ENCODE results near the gene SLC35E4.
A peak's percentile ranks its signal among the peaks of the same experiment; 100 is the strongest.
"Not testable (repeated sequence)": the region's sequence is repeated elsewhere in the genome, so short reads cannot be mapped to it uniquely, and the experiment has no call there.

Gene SLC35E4, protein sequence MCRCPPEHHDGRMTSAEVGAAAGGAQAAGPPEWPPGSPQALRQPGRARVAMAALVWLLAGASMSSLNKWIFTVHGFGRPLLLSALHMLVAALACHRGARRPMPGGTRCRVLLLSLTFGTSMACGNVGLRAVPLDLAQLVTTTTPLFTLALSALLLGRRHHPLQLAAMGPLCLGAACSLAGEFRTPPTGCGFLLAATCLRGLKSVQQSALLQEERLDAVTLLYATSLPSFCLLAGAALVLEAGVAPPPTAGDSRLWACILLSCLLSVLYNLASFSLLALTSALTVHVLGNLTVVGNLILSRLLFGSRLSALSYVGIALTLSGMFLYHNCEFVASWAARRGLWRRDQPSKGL
- total RNA-seq = 6.7 to 6.9 reads per million in 2 donors

DNA sequence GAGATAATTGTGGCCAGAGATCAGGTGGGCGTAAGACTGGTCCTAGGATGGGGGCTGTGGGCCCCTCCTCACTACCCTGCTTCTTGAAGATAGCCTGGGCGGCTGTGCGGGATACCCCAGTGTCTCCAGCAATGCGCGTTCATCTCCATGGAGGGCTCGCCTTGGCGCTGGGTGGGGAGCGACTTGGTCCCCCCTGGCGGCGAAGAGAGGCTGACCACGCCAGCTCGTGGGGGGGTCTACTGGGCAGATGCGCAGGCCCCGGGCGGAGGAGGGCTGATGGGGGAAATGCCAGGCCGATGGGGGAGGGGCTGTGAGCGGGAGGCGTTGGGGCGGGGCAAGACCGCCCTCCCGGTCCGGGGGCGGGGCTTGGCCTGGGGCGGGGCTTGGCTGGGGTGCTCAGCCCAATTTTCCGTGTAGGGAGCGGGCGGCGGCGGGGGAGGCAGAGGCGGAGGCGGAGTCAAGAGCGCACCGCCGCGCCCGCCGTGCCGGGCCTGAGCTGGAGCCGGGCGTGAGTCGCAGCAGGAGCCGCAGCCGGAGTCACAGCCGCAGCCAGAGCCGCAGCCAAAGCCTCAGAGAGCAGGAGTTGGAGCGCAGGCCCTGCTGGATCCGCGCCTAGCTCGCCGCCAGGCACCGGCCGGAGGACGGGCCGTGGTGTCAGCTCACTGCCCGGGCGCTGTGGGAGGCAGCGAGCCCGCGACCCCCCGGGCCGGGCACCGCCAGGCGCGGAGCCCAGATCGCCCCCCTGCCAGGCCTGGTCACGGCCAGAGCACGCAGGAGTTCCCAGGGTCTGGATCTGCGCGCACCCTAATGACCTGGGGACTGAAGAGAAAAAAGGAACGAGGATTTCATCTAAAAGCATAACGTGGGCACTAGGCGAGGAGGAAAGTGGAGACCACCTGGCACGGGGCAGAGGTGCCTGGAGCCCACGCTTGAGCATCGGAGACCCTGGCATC lies at the start of gene SLC35E4:
SLC35E4 (plus strand) TSS at position 509 of the 953 bp plus-strand sequence. CDS start 670 bp downstream, outside the sequence.
- DNase-seq = peak; percentile 90 to 97 (median 92)

DNA sequence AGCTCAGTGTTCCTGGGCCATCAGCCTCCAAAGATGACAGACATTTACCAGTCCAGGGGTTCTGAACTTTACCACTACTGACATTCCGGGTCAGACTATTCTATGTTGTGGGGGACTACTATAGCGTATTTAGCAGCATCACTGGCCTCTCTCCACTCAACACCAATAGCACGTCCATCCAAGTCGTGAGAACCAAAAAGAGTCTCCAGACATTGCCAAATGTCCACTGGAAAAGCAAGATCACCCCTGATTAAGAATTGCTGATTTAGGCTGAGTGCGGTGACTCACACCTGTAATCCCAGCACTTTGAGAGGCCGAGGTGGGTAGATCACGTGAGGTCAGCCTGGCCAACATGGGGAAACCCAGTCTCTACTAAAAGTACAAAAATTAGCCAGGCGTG lies 49.2 kb upstream of the SLC35E4 start:
- DNase-seq = no peak

DNA sequence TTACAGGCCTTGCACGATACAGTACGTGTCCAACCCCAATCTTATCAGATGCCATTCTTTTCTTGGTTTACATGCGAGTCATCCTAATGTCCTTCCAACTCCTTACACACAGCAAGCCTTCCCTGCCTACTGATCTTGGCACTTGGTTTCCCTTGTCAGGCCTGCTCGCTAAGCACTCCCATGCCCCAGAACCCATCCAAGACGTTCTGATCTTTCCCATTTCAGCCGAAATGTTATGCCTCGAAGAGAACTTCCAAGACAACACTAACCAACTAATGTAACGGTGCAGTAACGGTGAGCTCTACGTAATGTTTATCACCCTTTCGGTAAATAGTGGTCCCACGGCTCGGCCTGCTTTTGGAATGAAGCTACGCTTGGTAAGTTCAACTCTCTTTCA lies 44.4 kb upstream of the SLC35E4 start:
- DNase-seq = no peak

DNA sequence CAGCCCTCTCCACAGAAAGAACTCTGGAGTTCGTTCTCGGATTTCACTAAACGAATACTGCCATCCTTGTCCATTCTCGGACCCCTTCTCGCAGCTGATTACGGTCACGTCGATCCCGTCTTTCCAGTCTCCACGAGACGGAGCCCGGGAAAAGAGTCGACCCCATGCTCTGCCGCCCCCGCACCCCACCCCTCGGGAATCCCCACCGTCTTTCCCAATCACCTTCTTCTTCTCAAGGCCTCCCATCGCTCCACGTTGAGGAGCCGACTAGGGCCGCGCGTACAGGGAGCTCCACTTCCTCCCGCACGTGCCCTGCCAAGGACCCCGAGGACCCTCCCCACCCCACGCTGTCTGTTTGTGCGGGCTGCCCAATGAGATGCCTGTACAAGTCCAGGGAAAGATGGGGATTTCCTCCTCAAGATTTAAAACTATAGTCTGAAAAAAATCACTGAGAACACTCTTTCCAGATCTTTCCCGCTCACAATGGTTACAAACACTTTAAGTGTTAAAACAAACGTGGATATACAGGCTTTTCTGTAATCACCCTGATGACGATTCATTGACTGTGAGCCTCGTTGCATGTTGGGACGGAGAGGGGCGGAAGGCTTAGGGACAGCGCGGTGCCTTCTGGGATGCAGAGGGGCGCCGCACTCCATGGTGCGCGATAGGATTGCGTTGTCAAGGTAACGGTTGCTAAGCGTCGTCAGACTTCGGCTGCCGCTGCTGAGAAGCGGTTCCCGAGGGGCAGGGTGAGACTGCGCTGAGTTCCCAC lies 43.8 kb upstream of the SLC35E4 start, which contains the start of gene PES1:
PES1 (minus strand) TSS at position 323 of the 772 bp plus-strand sequence; CDS start at position 246, 77 bp downstream.
- peak; percentile 80 to 99 (median 93) for DNase-seq

DNA sequence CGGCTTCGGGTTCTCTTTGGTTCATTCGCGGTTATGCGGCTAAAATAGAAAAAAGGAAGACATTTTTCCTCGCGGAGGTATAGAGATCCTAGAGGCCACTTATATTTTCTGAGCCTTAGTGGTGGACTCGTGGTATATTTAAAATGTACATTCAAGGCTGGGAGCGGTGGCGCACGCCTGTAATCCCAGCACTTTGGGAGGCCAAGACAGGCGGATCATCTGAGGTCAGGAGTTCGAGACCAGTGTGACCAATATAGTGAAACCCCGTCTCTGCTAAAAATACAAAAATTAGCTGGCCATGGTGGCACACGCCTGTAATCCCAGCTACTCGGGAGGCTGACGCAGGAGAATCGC lies 43.2 kb upstream of the SLC35E4 start:
- DNase-seq = not testable (repeated sequence)

DNA sequence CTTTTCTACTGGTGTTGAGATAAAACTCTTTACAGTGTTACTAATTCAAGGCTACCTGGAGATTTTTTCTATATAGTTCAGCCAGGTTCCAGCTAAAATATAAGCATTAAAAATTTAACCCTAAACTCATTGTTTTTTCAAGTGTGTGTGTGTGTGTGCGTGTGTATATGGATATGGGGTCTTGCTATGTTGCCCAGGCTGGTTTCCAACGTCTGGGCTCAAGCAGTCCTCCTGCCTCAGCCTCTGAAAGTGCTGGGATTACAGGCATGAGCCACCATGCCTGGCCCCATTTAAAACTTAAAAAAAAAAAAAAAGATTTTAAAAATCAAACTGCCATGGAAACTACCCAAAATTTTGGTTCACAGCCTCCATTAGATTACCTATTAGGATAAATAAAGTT lies 39.4 kb upstream of the SLC35E4 start:
- DNase-seq = no peak

DNA sequence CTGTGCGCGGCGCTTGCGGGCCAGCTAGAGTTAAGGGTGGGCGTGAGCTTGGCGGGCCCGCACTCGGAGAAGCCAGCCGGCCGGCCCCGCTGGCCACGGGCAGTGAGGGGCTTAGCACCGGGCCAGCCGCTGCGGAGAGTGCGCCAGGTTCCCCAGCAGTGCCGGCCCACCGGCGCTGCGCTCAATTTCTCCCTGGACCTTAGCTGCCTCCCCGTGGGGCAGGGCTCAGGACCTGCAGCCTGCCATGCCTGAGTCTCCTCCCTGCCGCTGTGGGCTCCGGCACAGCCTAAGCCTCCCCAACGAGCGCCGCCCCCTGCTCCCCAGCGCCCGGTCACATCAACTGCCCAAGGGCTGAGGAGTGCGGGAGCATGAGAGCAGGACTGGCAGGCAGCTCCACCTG lies 38.7 kb upstream of the SLC35E4 start:
- DNase-seq = no peak

DNA sequence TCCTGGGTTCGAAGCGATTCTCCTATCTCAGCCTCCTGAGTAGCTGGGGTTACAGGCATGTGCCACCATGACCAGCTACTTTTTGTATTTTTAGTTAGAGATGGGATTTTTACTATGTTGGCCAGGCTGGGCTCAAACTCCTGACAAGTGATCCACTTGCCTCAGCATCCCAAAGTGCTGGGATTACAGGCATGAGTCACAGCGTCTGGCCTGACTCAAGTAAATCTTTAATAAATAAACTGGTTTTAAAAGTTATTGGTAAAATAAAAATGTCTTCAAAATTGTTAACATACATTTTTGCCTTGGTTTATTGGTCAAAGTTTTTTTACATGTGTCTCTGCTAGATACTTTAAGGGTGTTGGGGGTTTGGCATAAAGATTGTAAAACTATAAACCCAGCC lies 36.6 kb upstream of the SLC35E4 start:
- no peak for DNase-seq

DNA sequence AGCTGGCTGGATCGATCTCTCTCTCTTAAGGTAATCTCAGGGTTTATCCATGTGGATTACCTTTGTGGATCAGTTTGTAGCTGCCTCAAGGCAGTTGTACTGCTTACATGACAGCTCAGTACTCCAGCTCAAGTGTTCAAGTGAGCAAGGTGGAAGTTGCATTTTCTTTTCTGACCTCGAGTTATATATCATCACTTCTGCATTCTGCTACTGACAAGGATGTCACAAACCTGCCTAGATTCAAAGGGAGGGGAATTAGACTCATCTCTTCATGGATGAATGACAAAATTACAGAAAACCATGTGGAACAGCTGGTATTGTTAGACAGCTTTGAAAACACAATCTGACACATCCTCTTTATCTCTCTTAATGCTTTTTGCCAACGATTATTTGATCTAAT lies 34.7 kb upstream of the SLC35E4 start:
- DNase-seq = no peak

DNA sequence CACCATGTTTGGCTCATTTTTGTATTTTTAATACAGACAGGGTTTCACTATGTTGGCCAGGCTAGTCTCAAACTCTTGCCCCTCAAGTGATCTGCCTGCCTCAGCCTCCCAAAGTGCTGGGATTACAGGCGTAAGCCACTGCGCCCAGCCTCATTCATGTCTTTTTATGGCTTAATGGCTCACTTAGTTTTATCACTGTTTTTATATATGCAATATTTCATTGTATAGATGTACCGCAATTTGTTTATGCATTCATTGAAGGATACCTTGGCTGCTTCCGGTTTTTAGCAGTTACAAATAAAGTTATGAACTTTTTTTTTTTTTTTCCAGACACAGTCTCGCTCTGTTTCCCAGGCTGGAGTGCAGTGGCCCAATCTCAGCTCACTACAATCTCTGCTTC lies 34.1 kb upstream of the SLC35E4 start:
- DNase-seq = no peak

DNA sequence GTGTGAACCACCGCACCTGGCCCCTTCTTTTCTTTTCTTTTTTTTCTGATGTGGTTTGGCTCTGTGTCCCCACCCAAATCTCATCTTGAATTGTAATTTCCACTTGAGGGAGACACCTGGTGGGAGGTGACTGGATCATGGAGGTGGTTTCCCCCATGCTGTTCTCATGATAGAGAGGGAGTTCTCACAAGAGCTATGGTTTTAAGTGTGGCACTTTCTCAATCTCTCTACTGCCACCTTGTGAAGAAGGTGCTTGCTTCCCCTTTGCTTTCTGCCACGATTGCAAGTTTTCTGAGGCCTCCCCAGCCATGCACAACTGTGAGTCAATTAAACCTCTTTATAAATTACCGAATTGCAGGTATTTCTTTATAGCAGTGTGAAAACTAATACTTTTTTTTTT lies 33.5 kb upstream of the SLC35E4 start:
- DNase-seq = peak in 1 of 5 experiments; percentile 62

DNA sequence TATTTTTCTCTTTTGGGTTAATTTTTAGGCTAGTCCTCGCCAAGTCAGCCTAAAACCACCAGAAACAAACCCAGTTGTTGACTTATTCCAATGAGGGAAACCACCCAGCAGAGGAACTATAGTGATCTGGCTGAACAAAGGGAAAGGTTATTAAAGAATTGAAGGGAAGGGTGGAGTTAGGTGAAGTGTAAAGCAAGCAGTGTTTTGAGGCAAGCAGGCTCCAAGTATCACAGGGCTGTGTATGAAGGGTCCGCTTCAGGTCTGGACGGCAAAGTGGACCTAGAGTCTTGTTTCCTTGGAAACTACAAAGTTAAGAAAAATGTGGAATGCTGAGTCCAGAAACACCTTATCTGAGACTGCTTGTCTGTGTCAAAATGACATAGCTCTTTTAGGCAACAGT lies 31.8 kb upstream of the SLC35E4 start:
- no peak for DNase-seq

DNA sequence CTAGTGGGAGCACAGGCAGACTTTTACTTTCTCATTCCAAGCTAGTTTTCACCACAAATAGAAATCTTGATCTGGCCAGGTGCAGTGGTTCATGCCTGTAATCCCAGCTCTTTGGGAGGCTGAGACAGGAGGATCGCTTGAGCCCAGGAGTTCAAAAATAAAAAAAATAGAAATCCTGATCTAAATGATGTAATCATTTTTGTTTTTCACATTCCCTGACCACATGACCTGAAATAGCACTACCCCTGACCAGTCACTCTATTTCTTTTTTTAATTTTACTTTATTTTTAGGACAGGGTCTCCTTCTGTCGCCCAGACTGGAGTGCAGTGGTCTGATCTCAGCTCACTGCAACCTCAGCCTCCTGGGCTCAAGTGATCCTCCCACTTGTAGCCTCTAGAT lies 30.9 kb upstream of the SLC35E4 start:
- DNase-seq = no peak

DNA sequence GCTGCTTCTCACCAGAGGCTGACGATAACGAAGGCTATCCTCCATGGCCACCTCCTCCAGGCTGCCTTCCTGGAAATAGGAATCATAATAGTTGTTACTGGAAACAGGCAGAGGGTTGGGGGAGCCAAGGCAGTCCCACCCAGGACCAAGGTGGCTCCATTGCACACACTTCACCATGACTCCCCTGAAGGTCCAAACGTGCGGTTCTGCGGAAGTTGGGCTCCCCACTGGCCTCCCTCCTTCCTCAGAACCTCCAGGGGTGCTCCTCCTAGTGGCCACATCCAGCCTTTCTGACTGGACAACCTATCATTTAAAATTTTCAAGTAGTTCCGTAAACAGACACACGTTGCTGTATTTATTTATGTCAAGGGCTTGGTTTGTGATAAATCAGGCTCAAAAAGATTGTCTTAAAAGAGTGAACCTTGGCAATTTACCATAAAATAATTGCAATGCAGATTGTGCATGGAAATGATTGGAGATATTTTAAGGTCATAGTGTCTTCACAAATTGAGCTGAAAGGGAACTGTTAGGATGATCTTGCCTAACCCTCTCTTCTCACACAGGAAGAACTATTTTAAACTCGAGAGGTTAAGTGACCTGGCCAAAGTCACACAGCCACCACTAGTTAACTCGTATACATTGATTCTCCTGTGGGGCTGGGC lies 30.0 kb upstream of the SLC35E4 start:
- peak in 3 of 5 experiments; percentile 23 to 48 (median 27) for DNase-seq

DNA sequence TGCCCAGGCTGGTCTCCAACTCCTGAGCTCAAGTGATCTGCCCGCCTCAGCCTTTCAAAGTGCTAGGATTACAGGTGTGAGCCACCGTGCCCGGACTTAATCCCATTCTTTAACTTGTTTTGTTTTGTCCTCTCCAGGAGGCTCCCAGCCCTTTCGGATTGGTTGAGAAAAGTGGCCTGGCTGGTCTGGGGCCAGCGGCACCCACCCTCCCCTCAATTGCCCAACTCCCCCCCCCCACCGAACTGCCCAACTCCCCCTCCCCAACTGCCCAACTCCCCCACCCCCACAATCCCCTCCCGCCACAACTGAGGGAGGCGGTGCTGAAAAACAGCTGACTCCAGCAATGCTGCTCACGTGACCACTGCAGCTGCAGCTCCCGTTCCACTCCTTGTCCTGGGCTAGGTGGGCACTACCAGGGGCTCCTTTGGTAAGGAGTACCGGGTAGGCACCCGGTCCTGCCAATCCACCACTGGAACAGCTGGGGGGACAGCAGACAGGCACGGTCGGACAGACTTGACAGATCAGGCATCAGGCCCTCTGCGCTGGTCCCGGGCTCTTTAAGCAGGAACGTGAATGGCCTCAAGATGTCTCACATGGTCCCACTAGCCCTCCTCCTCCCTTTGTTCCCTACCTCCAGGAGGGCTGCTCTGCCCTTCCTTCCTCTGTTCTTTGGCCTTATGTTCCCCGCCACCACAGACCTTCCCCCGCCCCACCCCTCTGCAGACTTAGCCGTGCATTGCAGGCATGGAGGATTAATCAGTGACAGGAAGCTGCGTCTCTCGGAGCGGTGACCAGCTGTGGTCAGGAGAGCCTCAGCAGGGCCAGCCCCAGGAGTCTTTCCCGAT lies 28.9 kb upstream of the SLC35E4 start, which contains the start of gene TCN2:
TCN2 (plus strand) TSS at position 720 of the 845 bp plus-strand sequence. CDS start 158 bp downstream, outside the sequence.
- DNase-seq = peak in 1 of 5 experiments; percentile 42

DNA sequence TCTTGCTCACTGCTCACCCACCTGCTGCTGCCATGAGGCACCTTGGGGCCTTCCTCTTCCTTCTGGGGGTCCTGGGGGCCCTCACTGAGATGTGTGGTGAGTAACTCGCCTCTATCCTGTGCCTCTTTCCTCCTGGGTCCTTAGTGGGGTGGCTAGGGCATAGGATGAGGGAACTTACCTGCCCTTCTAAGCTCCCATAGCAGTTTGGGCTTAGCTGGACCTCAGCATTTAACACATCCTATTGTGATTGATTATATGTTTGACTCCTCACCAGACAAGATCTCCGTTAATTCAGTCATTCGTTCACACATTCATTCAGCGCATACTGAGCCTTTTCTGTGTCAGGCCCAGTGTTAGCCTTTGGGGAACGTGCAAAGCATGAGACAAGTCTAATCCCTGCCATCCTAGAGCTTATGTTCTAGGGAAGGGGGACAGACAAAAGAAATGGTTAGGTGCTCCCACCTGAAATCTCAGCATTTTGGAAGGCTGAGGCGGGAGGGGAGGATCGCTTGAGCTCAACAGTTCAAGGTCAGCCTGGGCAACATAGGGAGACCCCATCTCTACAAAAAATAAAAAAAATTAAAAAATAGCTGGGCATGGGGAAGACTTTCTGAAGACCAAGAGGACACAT lies 28.2 kb upstream of the SLC35E4 start:
- no peak for DNase-seq

DNA sequence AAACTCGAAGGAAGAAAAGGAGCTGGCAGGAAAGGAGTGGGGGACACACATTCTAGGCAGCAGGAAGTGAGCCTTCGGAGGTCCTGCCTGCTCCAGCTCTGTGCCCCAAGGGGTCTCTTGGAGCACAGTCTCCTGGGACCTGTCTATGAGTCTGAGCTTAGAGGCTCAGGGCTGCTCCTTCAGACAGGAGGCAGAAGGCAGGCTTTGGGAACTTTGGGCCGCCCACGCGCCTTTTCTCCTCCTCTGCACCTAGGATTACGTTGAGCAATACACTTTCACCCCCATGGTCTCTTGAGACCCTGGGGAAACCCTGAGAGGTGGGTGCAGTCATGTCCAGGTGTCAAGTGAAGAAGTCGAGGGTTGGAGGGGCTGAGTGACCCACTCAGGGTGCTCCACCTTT lies 27.6 kb upstream of the SLC35E4 start:
- DNase-seq = no peak

DNA sequence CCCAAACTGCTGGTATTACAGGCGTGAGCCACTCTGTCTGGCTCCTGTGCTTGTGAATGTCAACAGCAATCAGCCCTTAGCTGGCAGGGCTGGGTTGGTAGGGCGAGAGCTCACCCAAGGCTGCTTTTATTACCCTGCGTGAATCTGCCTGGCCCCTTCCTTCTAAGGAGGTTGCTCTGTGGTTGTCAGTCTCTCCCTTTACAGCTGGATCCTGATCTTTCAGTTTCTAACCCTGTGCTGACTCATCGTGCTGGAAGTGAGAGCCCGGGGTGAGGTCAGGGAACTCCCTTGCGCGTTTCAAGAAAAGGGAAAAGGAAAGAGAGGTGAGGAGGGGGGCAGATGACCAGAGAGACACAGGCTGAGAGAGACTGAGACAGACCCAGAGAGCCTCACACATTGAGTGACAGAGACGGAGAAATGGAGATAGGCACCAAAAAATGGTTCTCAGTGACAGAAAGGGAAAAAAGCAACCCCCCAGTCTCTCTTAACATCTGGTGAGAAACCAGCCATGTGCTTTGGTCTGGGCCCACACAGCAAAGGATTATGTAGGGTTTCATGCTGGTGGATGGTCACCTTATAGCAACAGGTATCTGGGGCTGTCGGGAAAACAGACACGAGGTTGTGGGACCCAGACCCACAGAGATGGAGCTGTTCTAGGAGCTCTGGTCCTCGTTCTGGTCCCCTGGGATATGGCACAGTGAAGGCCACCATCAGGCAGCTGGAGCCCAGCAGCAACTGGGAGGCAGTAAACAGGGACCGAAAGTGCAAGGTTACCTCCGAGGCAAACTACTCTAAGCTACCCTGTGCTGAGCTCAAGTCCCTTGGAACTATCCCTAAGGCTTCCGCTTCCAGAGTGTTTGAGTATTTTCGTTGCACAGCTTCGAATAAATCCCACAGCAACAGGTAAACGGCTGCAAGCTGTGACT lies 26.1 kb upstream of the SLC35E4 start:
- DNase-seq = peak in 1 of 5 experiments; percentile 45

DNA sequence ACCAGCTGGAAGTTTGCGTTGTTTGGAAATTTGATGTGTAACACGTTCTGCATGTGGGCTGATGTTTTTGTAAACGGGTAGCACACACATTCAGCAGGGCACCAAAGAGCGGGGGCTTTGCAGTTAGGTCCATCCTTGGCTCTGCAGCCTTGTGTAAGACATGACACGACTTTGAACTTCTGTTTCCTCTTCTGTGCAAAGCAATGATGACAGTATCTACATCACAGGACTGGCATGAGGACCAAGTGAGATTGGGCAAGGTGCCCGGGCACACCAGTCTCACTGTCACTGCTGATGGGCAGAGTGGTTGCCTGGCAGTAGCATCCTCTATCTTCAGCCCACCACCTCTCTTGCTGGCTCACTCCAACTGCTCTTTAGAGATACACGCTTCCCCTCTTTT lies 25.3 kb upstream of the SLC35E4 start:
- DNase-seq = no peak
